ENCODE results near the gene PIWIL1. TPM values are rescaled to one million over a fixed set of nuclear protein-coding genes. Genes with fewer than 3 reads are reported as not detected.

Gene PIWIL1
- total RNA-seq, 2 experiments from 2014 or later, result not detected

- no peak for TF ChIP-seq CTCF (IDR thresholded peaks at IDR 0.05)
- no peak for DNase-seq
- Mint-ChIP-seq H3K27me3 (peaks cover 14% of the 10 kb centered on the region), H3K27ac (no peak overlapping the region), H3K9me3 (no peaks in the 10 kb centered on the region), H3K4me1 (ENCODE audit: low read depth) (no peaks in the 10 kb centered on the region), H3K4me3 (no peak overlapping the region), H3K36me3 (ENCODE audit: low read depth) (no peaks in the 10 kb centered on the region)
- H3K4me1 ChIP-seq (ENCODE audit: insufficient read depth, low read length), result no peaks in the 10 kb centered on the region
- POLR2A ChIA-PET, result no interaction called here
- no peak for ATAC-seq (ENCODE audit: poor library complexity)
- intact Hi-C loops (cut with DNase I, micrococcal nuclease), result no loop called here
- H3K9me3 ChIP-seq (ENCODE audit: control insufficient read depth in 1 of 2, insufficient read depth in 1 of 2, low read length in 2 of 2), result peaks cover 0 to 3% of the 10 kb centered on the region in 2 experiments
- H3K27ac ChIP-seq (ENCODE audit: low read depth in 1 of 2, low read length in 2 of 2), result no peak overlapping the region
- CTCF ChIA-PET, result no interaction called here
- no peaks in the 10 kb centered on the region for H3K36me3 ChIP-seq (ENCODE audit: insufficient read depth, low read length)
- H3K4me3 ChIP-seq (ENCODE audit: low read length), result no peak overlapping the region
- peaks cover 0 to 3% of the 10 kb centered on the region in 2 experiments for H3K27me3 ChIP-seq (ENCODE audit: control insufficient read depth in 1 of 2, insufficient read depth in 2 of 2, low read length in 2 of 2)
These were observed 67.6 kb downstream of the PIWIL1 start for GRCh38 chr12:130405332-130405731.

GRCh38 chr12:130412384-130412783 lies 74.7 kb downstream of the PIWIL1 start:
- no peaks in the 10 kb centered on the region for H3K27me3 ChIP-seq (ENCODE audit: control insufficient read depth in 1 of 2, insufficient read depth in 2 of 2, low read length in 2 of 2)

DNA sequence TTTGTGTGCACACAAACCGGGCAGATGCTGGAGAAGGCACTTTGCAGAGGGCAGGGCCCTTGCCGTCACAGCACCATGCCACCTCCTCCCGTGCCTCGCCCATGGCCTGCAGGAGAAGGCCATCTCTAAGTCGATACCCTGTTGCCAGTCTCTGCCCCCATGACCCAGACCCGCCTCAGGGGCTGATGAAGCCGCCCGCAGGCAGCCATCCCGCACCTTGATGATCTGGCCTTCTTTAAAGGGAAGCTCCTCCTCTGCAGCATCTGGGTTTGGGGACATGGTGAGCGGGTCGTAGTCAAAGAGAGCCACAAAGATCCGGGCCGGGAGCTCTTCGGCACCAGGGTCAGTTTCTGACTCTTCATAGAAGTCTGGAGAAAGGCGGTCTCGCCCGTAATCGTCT lies 76.2 kb downstream of the PIWIL1 start:
- ChIA-PET CTCF (no interaction called here), POLR2A (no interaction called here)
- H3K27me3 Mint-ChIP-seq, result peaks cover 22% of the 10 kb centered on the region
- no peaks in the 10 kb centered on the region for H3K9me3 Mint-ChIP-seq
- no peak for TF ChIP-seq CTCF (IDR thresholded peaks at IDR 0.05)
- no peaks in the 10 kb centered on the region for H3K4me1 Mint-ChIP-seq (ENCODE audit: low read depth)
- no peak for DNase-seq
- no peaks in the 10 kb centered on the region for H3K27me3 ChIP-seq (ENCODE audit: control insufficient read depth in 1 of 2, insufficient read depth in 2 of 2, low read length in 2 of 2)
- no peak overlapping the region for H3K4me3 ChIP-seq (ENCODE audit: low read length)
- ATAC-seq (ENCODE audit: poor library complexity), result no peak
- no peak overlapping the region for H3K27ac ChIP-seq (ENCODE audit: low read depth in 1 of 2, low read length in 2 of 2)
- H3K27ac Mint-ChIP-seq, result no peak overlapping the region
- no peaks in the 10 kb centered on the region for H3K4me1 ChIP-seq (ENCODE audit: insufficient read depth, low read length)
- no peak overlapping the region for H3K4me3 Mint-ChIP-seq
- peaks cover 0 to 3% of the 10 kb centered on the region in 2 experiments for H3K9me3 ChIP-seq (ENCODE audit: control insufficient read depth in 1 of 2, insufficient read depth in 1 of 2, low read length in 2 of 2)
- no peaks in the 10 kb centered on the region for H3K36me3 ChIP-seq (ENCODE audit: insufficient read depth, low read length)
- intact Hi-C loops (cut with DNase I, micrococcal nuclease), result no loop called here
- no peaks in the 10 kb centered on the region for H3K36me3 Mint-ChIP-seq (ENCODE audit: low read depth)

More at GRCh38 chr12:130412384-130412783, 74.7 kb downstream of the PIWIL1 start:
- no peak for TF ChIP-seq CTCF (IDR thresholded peaks at IDR 0.05)
- no peaks in the 10 kb centered on the region for H3K9me3 Mint-ChIP-seq
- no peaks in the 10 kb centered on the region for H3K36me3 ChIP-seq (ENCODE audit: insufficient read depth, low read length)
- ATAC-seq (ENCODE audit: poor library complexity) (no peak), DNase-seq (no peak)
- no peak overlapping the region for H3K27ac ChIP-seq (ENCODE audit: low read depth in 1 of 2, low read length in 2 of 2)
- H3K4me3 Mint-ChIP-seq, result no peak overlapping the region
- no peaks in the 10 kb centered on the region for H3K4me1 Mint-ChIP-seq (ENCODE audit: low read depth)
- intact Hi-C loops (cut with DNase I, micrococcal nuclease), result no loop called here
- H3K4me1 ChIP-seq (ENCODE audit: insufficient read depth, low read length), result no peaks in the 10 kb centered on the region
- ChIA-PET CTCF (no interaction called here), POLR2A (no interaction called here)
- peaks cover 0 to 3% of the 10 kb centered on the region in 2 experiments for H3K9me3 ChIP-seq (ENCODE audit: control insufficient read depth in 1 of 2, insufficient read depth in 1 of 2, low read length in 2 of 2)
- peaks cover 19% of the 10 kb centered on the region for H3K27me3 Mint-ChIP-seq
- no peak overlapping the region for H3K27ac Mint-ChIP-seq
- no peaks in the 10 kb centered on the region for H3K36me3 Mint-ChIP-seq (ENCODE audit: low read depth)
- no peak overlapping the region for H3K4me3 ChIP-seq (ENCODE audit: low read length)
